ENCODE data around the gene AJAP1. TPM values are rescaled to one million over a fixed set of nuclear protein-coding genes. Genes with fewer than 3 reads are reported as not detected.
"Not testable (repeated sequence)": the region's sequence is repeated elsewhere in the genome, so short reads cannot be mapped to it uniquely, and the experiment has no call there.

Gene AJAP1
- total and polyA plus RNA-seq, 10 of the 15 experiments (the other 5 are each of a cell fraction or from before 2014, with no cell fraction given), result not detected

DNA sequence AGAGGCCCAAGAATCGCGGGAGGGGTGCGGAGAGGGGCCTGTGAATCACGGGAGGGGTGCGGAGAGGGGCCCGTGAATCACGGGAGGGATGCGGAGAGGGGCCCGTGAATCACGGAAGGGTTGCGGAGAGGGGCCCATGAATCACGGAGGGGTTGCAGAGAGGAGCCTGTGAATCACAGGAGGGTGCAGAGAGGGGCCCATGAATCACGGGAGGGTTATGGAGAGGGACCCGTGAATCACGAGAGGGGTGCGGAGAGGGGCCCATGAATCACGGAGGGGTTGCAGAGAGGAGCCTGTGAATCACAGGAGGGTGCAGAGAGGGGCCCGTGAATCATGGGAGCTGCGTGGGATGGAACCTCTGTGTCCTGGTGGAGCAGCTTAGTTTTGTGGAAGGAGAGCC is 12.3 kb downstream of the AJAP1 start:
- H2AFZ ChIP-seq (ENCODE audit: control insufficient read depth, low read depth, low read length); H3K9ac ChIP-seq (ENCODE audit: control insufficient read depth, insufficient read depth, low read length); DNase-seq (ENCODE audit: low read depth, low spot score); H3K79me2 ChIP-seq (ENCODE audit: control insufficient read depth, insufficient read depth, low read length); H4K20me1 ChIP-seq (ENCODE audit: control insufficient read depth, insufficient read depth); H3K4me1 ChIP-seq (ENCODE audit: control insufficient read depth, insufficient read depth, low read length); H3K36me3 ChIP-seq (ENCODE audit: control insufficient read depth in 2 of 2, insufficient read depth in 2 of 2, low read length in 1 of 2); H3K9me3 ChIP-seq (replicated peaks; ENCODE audit: control insufficient read depth, insufficient read depth, low read length); H3K4me2 ChIP-seq (ENCODE audit: control insufficient read depth, insufficient read depth); RAD21 ChIA-PET (ENCODE audit: unreplicated experiment); SMC1A ChIA-PET (ENCODE audit: uncharacterized antibody, unreplicated experiment); H3K27me3 ChIP-seq (replicated peaks in 1 of 2; ENCODE audit: control insufficient read depth in 2 of 2, insufficient read depth in 2 of 2, low read length in 1 of 2); POLR2A ChIA-PET; BruUV-seq (replicated peaks); FAIRE-seq; H3K4me3 ChIP-seq; CTCF ChIA-PET; ATAC-seq; in situ Hi-C loops (cut with MboI); intact Hi-C loops (cut with micrococcal nuclease; ENCODE audit: unreplicated experiment); H3K27ac ChIP-seq (ENCODE audit: control insufficient read depth, insufficient read depth): not testable (repeated sequence)
- WGBS (ENCODE audit: insufficient coverage, insufficient replicate concordance, low lambda C conversion rate, missing lambda C conversion rate), result 49% methylated on average over 18 of the region's 19 CpGs

- Histone ChIP-seq H3K27ac (ENCODE audit: control insufficient read depth, insufficient read depth) (no peak overlapping the region), H3K4me2 (ENCODE audit: control insufficient read depth, insufficient read depth) (no peak overlapping the region), H3K36me3 (ENCODE audit: control insufficient read depth in 2 of 2, insufficient read depth in 2 of 2, low read length in 1 of 2) (no peaks in the 10 kb centered on the region), H3K4me1 (ENCODE audit: control insufficient read depth, insufficient read depth, low read length) (no peaks in the 10 kb centered on the region), H3K9ac (ENCODE audit: control insufficient read depth, insufficient read depth, low read length) (no peak overlapping the region), H3K79me2 (ENCODE audit: control insufficient read depth, insufficient read depth, low read length) (no peaks in the 10 kb centered on the region), H4K20me1 (ENCODE audit: control insufficient read depth, insufficient read depth) (no peaks in the 10 kb centered on the region), H3K27me3 (replicated peaks in 1 of 2; ENCODE audit: control insufficient read depth in 2 of 2, insufficient read depth in 2 of 2, low read length in 1 of 2) (no peaks in the 10 kb centered on the region), H3K4me3 (no peak overlapping the region), H2AFZ (ENCODE audit: control insufficient read depth, low read depth, low read length) (no peak overlapping the region), H3K9me3 (replicated peaks; ENCODE audit: control insufficient read depth, insufficient read depth, low read length) (no peaks in the 10 kb centered on the region)
- DNase-seq (ENCODE audit: low read depth, low spot score), result no peak
- WGBS (ENCODE audit: insufficient coverage, insufficient replicate concordance, low lambda C conversion rate, missing lambda C conversion rate), result 17% methylated on average over 13 of the region's 13 CpGs
- no TSS peak for BruUV-seq (replicated peaks)
- ChIA-PET POLR2A (no interaction called here), CTCF (no interaction called here), SMC1A (ENCODE audit: uncharacterized antibody, unreplicated experiment) (interaction anchor here (0.7 to 0.8 kb wide), 2 partner anchors 18 to 844 kb away, joined by 3 to 4 read pairs; no protein-coding TSS in a partner anchor), RAD21 (ENCODE audit: unreplicated experiment) (no interaction called here)
- no peak for FAIRE-seq
- no peak for ATAC-seq
- intact Hi-C loops (cut with micrococcal nuclease; ENCODE audit: unreplicated experiment) (no loop called here), in situ Hi-C loops (cut with MboI) (no loop called here)
- TF ChIP-seq RUNX3 (IDR thresholded peaks at IDR 0.05; ENCODE audit: low read length) (no peak), YY1 (IDR thresholded peaks at IDR 0.05; ENCODE audit: low read depth, low read length) (no peak), PAX8 (IDR thresholded peaks at IDR 0.05) (no peak), ESRRA (IDR thresholded peaks at IDR 0.05; ENCODE audit: low read length) (no peak), RAD21 (IDR thresholded peaks at IDR 0.05; ENCODE audit: insufficient read depth, low read depth, low read length) (no peak), EED (IDR thresholded peaks at IDR 0.05; ENCODE audit: low read depth) (no peak)
- TF ChIP-seq, protein P1, sequence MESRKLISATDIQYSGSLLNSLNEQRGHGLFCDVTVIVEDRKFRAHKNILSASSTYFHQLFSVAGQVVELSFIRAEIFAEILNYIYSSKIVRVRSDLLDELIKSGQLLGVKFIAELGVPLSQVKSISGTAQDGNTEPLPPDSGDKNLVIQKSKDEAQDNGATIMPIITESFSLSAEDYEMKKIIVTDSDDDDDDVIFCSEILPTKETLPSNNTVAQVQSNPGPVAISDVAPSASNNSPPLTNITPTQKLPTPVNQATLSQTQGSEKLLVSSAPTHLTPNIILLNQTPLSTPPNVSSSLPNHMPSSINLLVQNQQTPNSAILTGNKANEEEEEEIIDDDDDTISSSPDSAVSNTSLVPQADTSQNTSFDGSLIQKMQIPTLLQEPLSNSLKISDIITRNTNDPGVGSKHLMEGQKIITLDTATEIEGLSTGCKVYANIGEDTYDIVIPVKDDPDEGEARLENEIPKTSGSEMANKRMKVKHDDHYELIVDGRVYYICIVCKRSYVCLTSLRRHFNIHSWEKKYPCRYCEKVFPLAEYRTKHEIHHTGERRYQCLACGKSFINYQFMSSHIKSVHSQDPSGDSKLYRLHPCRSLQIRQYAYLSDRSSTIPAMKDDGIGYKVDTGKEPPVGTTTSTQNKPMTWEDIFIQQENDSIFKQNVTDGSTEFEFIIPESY (IDR thresholded peaks at IDR 0.05), result no peak
- TF ChIP-seq, protein P2, sequence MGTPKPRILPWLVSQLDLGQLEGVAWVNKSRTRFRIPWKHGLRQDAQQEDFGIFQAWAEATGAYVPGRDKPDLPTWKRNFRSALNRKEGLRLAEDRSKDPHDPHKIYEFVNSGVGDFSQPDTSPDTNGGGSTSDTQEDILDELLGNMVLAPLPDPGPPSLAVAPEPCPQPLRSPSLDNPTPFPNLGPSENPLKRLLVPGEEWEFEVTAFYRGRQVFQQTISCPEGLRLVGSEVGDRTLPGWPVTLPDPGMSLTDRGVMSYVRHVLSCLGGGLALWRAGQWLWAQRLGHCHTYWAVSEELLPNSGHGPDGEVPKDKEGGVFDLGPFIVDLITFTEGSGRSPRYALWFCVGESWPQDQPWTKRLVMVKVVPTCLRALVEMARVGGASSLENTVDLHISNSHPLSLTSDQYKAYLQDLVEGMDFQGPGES (IDR thresholded peaks at IDR 0.05), result no peak
Measured at GRCh38 chr1:4668743-4669700, 14.6 kb downstream of the AJAP1 start.
